Measurements from ENCODE around the gene RABAC1. TPM values are rescaled to one million over a fixed set of nuclear protein-coding genes. Genes with fewer than 3 reads are reported as not detected.

The RABAC1 gene
- polyA plus RNA-seq, 1 donor from 2014 or later, result 290 TPM

- H3K4me2 ChIP-seq (ENCODE audit: low read length), result no peak overlapping the region
- H3K79me2 ChIP-seq (replicated peaks; ENCODE audit: insufficient read depth, low read length), result no peaks in the 10 kb centered on the region
- H2AFZ ChIP-seq (ENCODE audit: low read depth, low read length), result no peak overlapping the region
- no peaks in the 10 kb centered on the region for H3F3A ChIP-seq (ENCODE audit: insufficient read depth, low read length, poor library complexity, severe bottlenecking)
- H3K9me2 ChIP-seq (ENCODE audit: insufficient read depth, low read length), result no peaks in the 10 kb centered on the region
- H3K27me3 ChIP-seq (ENCODE audit: insufficient read depth, low read depth, low read length), result peaks cover 62% of the 10 kb centered on the region
- H3K4me3 ChIP-seq (ENCODE audit: low read length), result no peak overlapping the region
- no peak overlapping the region for H3K9ac ChIP-seq (ENCODE audit: low read length)
- H3K9me3 ChIP-seq (ENCODE audit: low read length), result no peaks in the 10 kb centered on the region
- no peaks in the 10 kb centered on the region for H4K20me1 ChIP-seq (ENCODE audit: insufficient read depth)
- H3K27ac ChIP-seq (ENCODE audit: low read length), result no peak overlapping the region
- no peaks in the 10 kb centered on the region for H3K36me3 ChIP-seq (ENCODE audit: insufficient read depth, low read length)
- TF ChIP-seq CTCF (IDR thresholded peaks at IDR 0.05; ENCODE audit: poor library complexity, severe bottlenecking) (no peak), RAD21 (conservative IDR thresholded peaks at IDR 0.05) (no peak), MXI1 (conservative IDR thresholded peaks at IDR 0.05; ENCODE audit: poor library complexity, severe bottlenecking) (no peak), EP300 (conservative IDR thresholded peaks at IDR 0.05; ENCODE audit: poor library complexity, severe bottlenecking) (no peak), POLR2AphosphoS5 (IDR thresholded peaks at IDR 0.05) (no peak), TAF1 (IDR thresholded peaks at IDR 0.05; ENCODE audit: low read depth) (no peak), EZH2 (IDR thresholded peaks at IDR 0.05; ENCODE audit: borderline replicate concordance, insufficient read depth, low read length, poor library complexity, severe bottlenecking) (no peak), REST (IDR thresholded peaks at IDR 0.05; ENCODE audit: borderline replicate concordance) (no peak), SMC3 (conservative IDR thresholded peaks at IDR 0.05; ENCODE audit: poor library complexity) (no peak)
These were observed 21.3 kb downstream of the RABAC1 start for GRCh38 chr19:41937525-41938468.

DNA sequence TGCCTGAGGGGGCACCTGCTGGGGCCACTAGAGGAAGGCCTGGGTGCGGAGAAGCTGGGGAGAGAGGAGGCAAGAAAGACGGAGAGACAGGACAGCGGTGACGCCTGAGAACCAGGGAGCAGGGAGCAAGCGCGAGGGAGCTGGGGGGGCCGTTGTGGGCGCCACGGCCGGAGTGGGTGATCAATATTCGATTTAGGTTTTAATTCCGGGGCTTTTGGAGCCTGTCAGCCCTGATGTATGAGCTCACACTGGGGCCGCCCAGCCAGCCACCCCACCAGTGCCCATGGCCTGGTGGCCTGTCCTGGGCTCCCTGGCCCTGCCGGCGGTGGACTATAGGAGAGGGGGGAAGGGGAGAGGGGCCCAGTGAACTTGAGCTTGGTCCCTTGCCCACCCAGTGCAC, 22.2 kb downstream of the RABAC1 start:
- Histone ChIP-seq H3K27me3 (ENCODE audit: insufficient read depth, low read depth, low read length) (peaks cover 70% of the 10 kb centered on the region), H3K27ac (ENCODE audit: low read length) (no peak overlapping the region), H2AFZ (ENCODE audit: low read depth, low read length) (no peak overlapping the region), H3K9ac (ENCODE audit: low read length) (no peak overlapping the region), H4K20me1 (ENCODE audit: insufficient read depth) (no peaks in the 10 kb centered on the region), H3F3A (ENCODE audit: insufficient read depth, low read length, poor library complexity, severe bottlenecking) (no peaks in the 10 kb centered on the region), H3K36me3 (ENCODE audit: insufficient read depth, low read length) (no peaks in the 10 kb centered on the region), H3K4me3 (ENCODE audit: low read length) (no peak overlapping the region), H3K4me2 (ENCODE audit: low read length) (no peak overlapping the region), H3K79me2 (replicated peaks; ENCODE audit: insufficient read depth, low read length) (no peaks in the 10 kb centered on the region), H3K9me2 (ENCODE audit: insufficient read depth, low read length) (no peaks in the 10 kb centered on the region), H3K9me3 (ENCODE audit: low read length) (no peaks in the 10 kb centered on the region)
- no peak for TF ChIP-seq RAD21 (conservative IDR thresholded peaks at IDR 0.05)
